ENCODE results near the gene ANKMY1. TPM values are rescaled to one million over a fixed set of nuclear protein-coding genes. Genes with fewer than 3 reads are reported as not detected.

The ANKMY1 gene
- total RNA-seq, 1 experiment from 2014 or later = 28.3 TPM

GRCh38 chr2:240441993-240442411 is 115.8 kb downstream of the ANKMY1 start (continued):
- TF ChIP-seq CTCF (IDR thresholded peaks at IDR 0.05 in 2 of 3, conservative IDR thresholded peaks at IDR 0.05 in 1 of 3; ENCODE audit: borderline replicate concordance in 1 of 3, insufficient read depth in 1 of 3, low read depth in 2 of 3, low read length in 2 of 3) = no peak

- Histone ChIP-seq H4K20me1 (ENCODE audit: insufficient read depth) (peaks cover 4% of the 10 kb centered on the region; the same call in 1 of the 2 replicates), H3K36me3 (ENCODE audit: control insufficient read depth in 1 of 2, insufficient read depth in 2 of 2, low read length in 2 of 2) (no peaks in the 10 kb centered on the region; a peak in 1 of 4 replicates), H3K4me3 (replicated peaks in 1 of 2; ENCODE audit: low read depth in 1 of 2, low read length in 2 of 2) (no peak overlapping the region), H3K9me2 (ENCODE audit: insufficient read depth) (no peaks in the 10 kb centered on the region), H3K27ac (ENCODE audit: low read depth, low read length) (no peak overlapping the region), H3K4me2 (ENCODE audit: low read length) (no peak overlapping the region), H3K9ac (ENCODE audit: low read length) (no peak overlapping the region), H2AFZ (ENCODE audit: low read depth, low read length, poor library complexity, severe bottlenecking) (no peak overlapping the region), H3K4me1 (ENCODE audit: control insufficient read depth in 1 of 2, insufficient read depth in 2 of 2, low read length in 2 of 2) (peaks cover 12 to 30% of the 10 kb centered on the region in 2 experiments), H3K9me3 (ENCODE audit: control insufficient read depth in 1 of 2, insufficient read depth in 1 of 2, low read depth in 1 of 2, low read length in 2 of 2) (no peaks in the 10 kb centered on the region), H3K27me3 (ENCODE audit: insufficient read depth, low read length) (no peaks in the 10 kb centered on the region), H3K79me2 (ENCODE audit: insufficient read depth, low read length) (peaks cover 96% of the 10 kb centered on the region)
- DNase-seq (ENCODE audit: low read depth, low spot score) (no peak), ATAC-seq (no peak)
- TF ChIP-seq CEBPB (IDR thresholded peaks at IDR 0.05; ENCODE audit: low read depth) (no peak), SRF (IDR thresholded peaks at IDR 0.05; ENCODE audit: low read depth) (no peak), CTCF (IDR thresholded peaks at IDR 0.05 in 2 of 3, conservative IDR thresholded peaks at IDR 0.05 in 1 of 3; ENCODE audit: borderline replicate concordance in 1 of 3, insufficient read depth in 1 of 3, low read depth in 2 of 3, low read length in 2 of 3) (no peak), TCF7L2 (IDR thresholded peaks at IDR 0.05; ENCODE audit: borderline replicate concordance, extremely low read depth, insufficient read depth, insufficient read length) (no peak)
- no TSS peak for BruUV-seq (replicated peaks)
- ChIA-PET POLR2A (no interaction called here), CTCF (no interaction called here), RAD21 (ENCODE audit: low non-redundant PET in 1 of 2, low total read pairs in 2 of 2, uncharacterized antibody in 2 of 2, unreplicated experiment in 2 of 2) (no interaction called here)
- intact Hi-C loops (cut with micrococcal nuclease) = no loop called here
Measured at GRCh38 chr2:240441326-240441992, 116.3 kb downstream of the ANKMY1 start.

Measured in HCT116 (cell line).